IMR-90 (cell line): Measurements from ENCODE around the gene PCDHGC4. TPM values are rescaled to one million over a fixed set of nuclear protein-coding genes. Genes with fewer than 3 reads are reported as not detected.

ENCODE experiments used
- ATAC-seq: fragments of 200-7000 bp; cut with Tn5 transposase; 2 replicates; pipeline ENCODE4 v1.9.1; 2020; ENCODE audit warnings: low read depth, mild to moderate bottlenecking, moderate library complexity
- BruUV-seq: library from RNA; stranded (reverse); fragments of 400-500 nt; replicated peaks from 2 replicates; lab custom pipeline; 2021; lab: Mats Ljungman, UMichigan
- CTCF ChIA-PET: fragments of 300-600 bp; formaldehyde crosslinking; extraction: SDS; loops from one replicate; lab custom pipeline; 2021; ENCODE audit warnings: antibody characterized with exemption; lab: Yijun Ruan, JAX
- POLR2A ChIA-PET: fragments of 300-600 bp; sonication (Branson Sonifier 250); formaldehyde crosslinking; loops from one replicate; lab custom pipeline; 2022; ENCODE audit warnings: antibody characterized with exemption; ENCODE audit not compliant: unreplicated experiment; lab: Charles Lee
- DNase-seq: peaks from one replicate; pipeline ENCODE4 v3.0.0; 2013
- H2AFZ ChIP-seq: replicated peaks from 2 replicates; pipeline ENCODE3; 2013; ENCODE audit warnings: low read length, mild to moderate bottlenecking; ENCODE audit not compliant: poor library complexity
- H2AK5ac ChIP-seq: 2 replicates; pipeline ENCODE4 v1.6.1; 2013; ENCODE audit warnings: low read depth, low read length, inconsistent platforms
- H2AK9ac ChIP-seq: replicated peaks from 2 replicates; pipeline ENCODE3; 2013; ENCODE audit warnings: mild to moderate bottlenecking, low read depth, low read length, moderate library complexity; ENCODE audit not compliant: poor library complexity
- H2BK120ac ChIP-seq: 2 replicates; pipeline ENCODE4 v1.6.1; 2013; ENCODE audit warnings: low read depth, low read length, inconsistent platforms
- H2BK15ac ChIP-seq: 3 replicates; pipeline ENCODE4 v1.6.1; 2013; ENCODE audit warnings: low read depth, low read length, inconsistent platforms
- H2BK20ac ChIP-seq: 2 replicates; pipeline ENCODE4 v1.6.1; 2013; ENCODE audit warnings: low read depth, mild to moderate bottlenecking, inconsistent platforms, low read length, moderate library complexity
- H2BK5ac ChIP-seq: 2 replicates; pipeline ENCODE4 v1.6.1; 2013; ENCODE audit warnings: mild to moderate bottlenecking, low read depth, low read length, inconsistent platforms; ENCODE audit not compliant: poor library complexity, severe bottlenecking
- H3K14ac ChIP-seq: replicated peaks from 2 replicates; pipeline ENCODE4 v1.6.1; 2013; ENCODE audit warnings: low read depth, low read length, inconsistent platforms
- H3K18ac ChIP-seq: 2 replicates; pipeline ENCODE4 v1.6.1; 2013; ENCODE audit warnings: low read depth, low read length, control low read depth
- H3K23ac ChIP-seq: 2 replicates; pipeline ENCODE4 v1.6.1; 2013; ENCODE audit warnings: low read depth, low read length, inconsistent platforms
- H3K27ac ChIP-seq: 2 replicates; pipeline ENCODE4 v1.5.1; 2013; ENCODE audit warnings: mild to moderate bottlenecking, control low read depth, low read length; ENCODE audit not compliant: insufficient read depth
- H3K27me3 ChIP-seq: 2 replicates; pipeline ENCODE4 v1.6.1; 2013; ENCODE audit warnings: low read length; ENCODE audit not compliant: control insufficient read depth, insufficient read depth
- H3K36me3 ChIP-seq: 2 replicates; pipeline ENCODE4 v1.6.1; 2013; ENCODE audit warnings: low read length, mixed read lengths; ENCODE audit not compliant: control insufficient read depth, insufficient read depth
- H3K4ac ChIP-seq: 2 replicates; pipeline ENCODE4 v1.6.1; 2013; ENCODE audit warnings: low read depth, low read length, inconsistent platforms
- H3K4me1 ChIP-seq: 2 replicates; pipeline ENCODE4 v1.6.1; 2013; ENCODE audit warnings: low read length, mixed read lengths; ENCODE audit not compliant: control insufficient read depth, insufficient read depth
- H3K4me2 ChIP-seq: 2 replicates; pipeline ENCODE4 v1.6.1; 2013; ENCODE audit warnings: low read depth, mild to moderate bottlenecking, control low read depth, low read length, moderate library complexity
- H3K4me3 ChIP-seq: 2 replicates; pipeline ENCODE4 v1.5.1; 2013; ENCODE audit warnings: low read depth, mild to moderate bottlenecking, control low read depth, low read length, moderate library complexity; ENCODE audit not compliant: insufficient read depth
- H3K56ac ChIP-seq: 2 replicates; pipeline ENCODE4 v1.6.1; 2013; ENCODE audit warnings: low read length, inconsistent platforms; ENCODE audit not compliant: insufficient read depth; ENCODE audit errors: extremely low read depth
- H3K79me1 ChIP-seq, 2 experiments: 2 replicates each; pipeline ENCODE4 v1.6.1; 2013; ENCODE audit warnings: low read length in 2 of 2, inconsistent platforms in 1 of 2, low read depth in 1 of 2
- H3K9ac ChIP-seq: 2 replicates; pipeline ENCODE4 v1.6.1; 2013; ENCODE audit warnings: low read depth, low read length, control low read depth
- H3K9me1 ChIP-seq: 2 replicates; pipeline ENCODE4 v1.6.1; 2013; ENCODE audit warnings: low read length, inconsistent platforms; ENCODE audit not compliant: insufficient read depth
- H3K9me3 ChIP-seq: 2 replicates; pipeline ENCODE4 v1.6.1; 2013; ENCODE audit warnings: low read length; ENCODE audit not compliant: control insufficient read depth, insufficient read depth
- H4K20me1 ChIP-seq: 2 replicates; pipeline ENCODE4 v1.6.1; 2013; ENCODE audit warnings: low read length, inconsistent platforms; ENCODE audit not compliant: insufficient read depth
- H4K5ac ChIP-seq: 2 replicates; pipeline ENCODE4 v1.6.1; 2013; ENCODE audit warnings: mild to moderate bottlenecking, low read depth, low read length, control low read depth
- H4K8ac ChIP-seq, 2 experiments: 2 replicates each; pipeline ENCODE4 v1.6.1; 2013; ENCODE audit warnings: low read depth in 2 of 2, low read length in 2 of 2, control low read depth in 1 of 2, inconsistent platforms in 1 of 2
- H4K91ac ChIP-seq: 2 replicates; pipeline ENCODE4 v1.6.1; 2013; ENCODE audit warnings: low read depth, low read length, inconsistent platforms; ENCODE audit not compliant: insufficient read depth
- BHLHE40 ChIP-seq: fragments of 150-350 bp; IDR thresholded peaks from 2 replicates; pipeline ENCODE4 v1.6.1; 2016; ENCODE audit warnings: mild to moderate bottlenecking, low read depth, low read length
- CEBPB ChIP-seq: IDR thresholded peaks from 2 replicates; pipeline ENCODE4 v1.6.1; 2012; ENCODE audit warnings: low read depth, low read length, improper control_type of control experiment
- CHD1 ChIP-seq: IDR thresholded peaks from 2 replicates; pipeline ENCODE4 v1.6.1; 2012; ENCODE audit warnings: low read depth, low read length, improper control_type of control experiment
- ELK1 ChIP-seq: fragments of 150-350 bp; IDR thresholded peaks from 2 replicates; pipeline ENCODE4 v1.6.1; 2016; ENCODE audit warnings: low read depth, mild to moderate bottlenecking, low read length, moderate library complexity, borderline replicate concordance
- FOS ChIP-seq: fragments of 150-350 bp; IDR thresholded peaks from 2 replicates; pipeline ENCODE4 v1.6.1; 2016; ENCODE audit warnings: low read depth, low read length
- MAFK ChIP-seq: IDR thresholded peaks from 2 replicates; pipeline ENCODE4 v1.6.1; 2012; ENCODE audit warnings: low read depth, low read length, improper control_type of control experiment
- MAZ ChIP-seq: IDR thresholded peaks from 2 replicates; pipeline ENCODE4 v1.6.1; 2012; ENCODE audit warnings: low read depth, mild to moderate bottlenecking, low read length, improper control_type of control experiment, moderate library complexity, borderline replicate concordance
- MXI1 ChIP-seq: IDR thresholded peaks from 2 replicates; pipeline ENCODE4 v1.6.1; 2012; ENCODE audit warnings: low read depth, mild to moderate bottlenecking, low read length, moderate library complexity, borderline replicate concordance
- NFE2L2 ChIP-seq: fragments of 150-350 bp; IDR thresholded peaks from 2 replicates; pipeline ENCODE4 v1.6.1; 2016; ENCODE audit warnings: low read depth, mild to moderate bottlenecking, low read length
- POLR2A ChIP-seq: IDR thresholded peaks from 2 replicates; pipeline ENCODE4 v1.6.1; 2012; ENCODE audit warnings: mild to moderate bottlenecking, low read depth, low read length
- RAD21 ChIP-seq: IDR thresholded peaks from 2 replicates; pipeline ENCODE4 v1.6.1; 2012; ENCODE audit warnings: low read length, improper control_type of control experiment
- RCOR1 ChIP-seq: IDR thresholded peaks from 2 replicates; pipeline ENCODE4 v1.6.1; 2012; ENCODE audit warnings: mild to moderate bottlenecking, low read length, improper control_type of control experiment; ENCODE audit not compliant: insufficient replicate concordance
- RFX5 ChIP-seq: IDR thresholded peaks from 2 replicates; pipeline ENCODE4 v1.8.0; 2012; ENCODE audit warnings: low read depth, mild to moderate bottlenecking, low read length, moderate library complexity
- SMC3 ChIP-seq: fragments of 150-350 bp; IDR thresholded peaks from 2 replicates; pipeline ENCODE4 v1.6.1; 2016; ENCODE audit warnings: low read depth, mild to moderate bottlenecking, antibody characterized with exemption, low read length, moderate library complexity
- USF2 ChIP-seq: fragments of 150-350 bp; IDR thresholded peaks from 2 replicates; pipeline ENCODE4 v1.6.1; 2017; ENCODE audit warnings: mild to moderate bottlenecking, antibody characterized with exemption, low read length, low read depth
- WGBS, 2 experiments: methylation state at CpG; one replicate each; pipeline versions ENCODE4 v1.1.5 to v1.1.7; 2013; ENCODE audit warnings: missing lambda C conversion rate in 2 of 2; ENCODE audit not compliant: insufficient read length in 1 of 2; ENCODE audit errors: extremely low coverage in 2 of 2; 5-methylcytosine and 5-hydroxymethylcytosine counted together
- dilution Hi-C: fragments of 300-500 bp; cut with HindIII; formaldehyde crosslinking; loops from one replicate; pipeline ENCODE4 v1.14.3; 2018; ENCODE audit warnings: low sequenced_read_pairs; ENCODE audit not compliant: unreplicated experiment
- in situ Hi-C: fragments of 300-500 bp; cut with MboI; formaldehyde crosslinking; loops from 3 replicates; pipeline ENCODE4 v1.14.3; 2019; ENCODE audit warnings: low sequenced_read_pairs, inconsistent platforms, mixed read lengths
- intact Hi-C: fragments of 100-400 bp; cut with micrococcal nuclease; formaldehyde crosslinking; loops from 2 replicates; pipeline ENCODE4 v1.10.0; 2022
- polyA plus RNA-seq, 3 experiments: library from polyadenylated mRNA; depleted of rRNA; stranded (reverse); fragments of >200 nt; gene quantifications; 2 replicates each; pipeline ENCODE4 v1.2.3, GENCODE V29; 2012; ENCODE audit warnings: low replicate concordance in 1 of 3
- total RNA-seq: library from RNA; depleted of rRNA; stranded (reverse); fragments of >200 nt; gene quantifications from 2 replicates; pipeline ENCODE4 v1.2.3, GENCODE V29; 2012
- TF ChIP-seq, protein P1 (sequence below): conservative IDR thresholded peaks from 2 replicates; pipeline ENCODE4 v1.5.1; 2012; ENCODE audit warnings: mild to moderate bottlenecking, low read depth, low read length, improper control_type of control experiment

Gene PCDHGC4
- total and polyA plus RNA-seq, 2 of the 4 experiments (the other 2 are of a cell fraction) = 0.65 to 1.6 TPM

DNA sequence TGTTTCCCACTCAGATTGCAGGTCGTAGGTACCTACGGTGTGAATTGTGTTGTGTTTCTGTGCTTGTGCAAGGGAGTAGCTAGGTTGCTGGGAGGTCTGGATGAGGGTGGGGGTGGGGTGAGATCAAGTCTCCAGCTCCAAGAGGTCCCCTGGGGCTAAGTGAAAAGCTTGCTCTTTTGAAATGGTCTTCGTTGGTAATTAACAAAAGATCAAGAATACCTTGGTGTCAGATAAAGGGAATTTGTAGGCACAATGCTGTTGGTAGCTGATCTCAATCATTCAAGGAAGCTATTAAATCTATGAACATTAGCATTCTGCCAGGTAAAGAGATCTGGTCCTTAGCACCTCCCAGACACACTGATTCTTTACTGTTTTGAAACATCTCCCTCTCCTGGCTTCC is 928 bp upstream of the PCDHGC4 start:
- no CpG with 5 or more reads among the region's 3 CpGs for WGBS, 2 experiments
- Histone ChIP-seq H3K9me1 (peaks cover 19% of the 10 kb centered on the region; the same call in 1 of the 2 replicates), H4K5ac (no peak overlapping the region), H3K9ac (no peak overlapping the region), H3K14ac (no peak overlapping the region), H3K27me3 (no peaks in the 10 kb centered on the region), H2BK120ac (no peak overlapping the region), H2BK15ac (no peak overlapping the region), H2BK5ac (no peak overlapping the region), H4K91ac (no peak overlapping the region), H3K56ac (no peak overlapping the region), H2AK9ac (no peak overlapping the region), H3K79me1 (peaks cover 32 to 83% of the 10 kb centered on the region in 2 experiments), H3K23ac (no peak overlapping the region), H3K36me3 (peaks cover 24% of the 10 kb centered on the region; the same call in 1 of the 2 replicates), H3K4me3 (no peak overlapping the region), H2BK20ac (no peak overlapping the region), H4K8ac (no peak overlapping the region), H3K9me3 (no peaks in the 10 kb centered on the region; the same call in 1 of the 2 replicates), H3K27ac (no peak overlapping the region), H3K18ac (no peak overlapping the region), H2AFZ (no peak overlapping the region), H4K20me1 (peaks cover 54% of the 10 kb centered on the region), H2AK5ac (no peak overlapping the region), H3K4ac (no peak overlapping the region), H3K4me1 (peaks cover 12% of the 10 kb centered on the region), H3K4me2 (no peak overlapping the region)
- BruUV-seq = no TSS peak
- POLR2A ChIA-PET = interaction anchor here (0.6 kb wide), 1 partner anchor 11 kb away, joined by 3 read pairs; no protein-coding TSS in a partner anchor
- in situ Hi-C loops = no loop called here
- ATAC-seq = no peak
- dilution Hi-C loops = no loop called here
- intact Hi-C loops = no loop called here
- no peak for DNase-seq
- CTCF ChIA-PET = interaction anchor here (0.7 kb wide), 1 partner anchor 63 kb away, joined by 3 read pairs; the partner anchor contains the start of gene PCDHGA11
- no peak for TF ChIP-seq MXI1
- no peak for TF ChIP-seq RFX5
- no peak for TF ChIP-seq USF2
- no peak for TF ChIP-seq CHD1
- TF ChIP-seq, protein P1, sequence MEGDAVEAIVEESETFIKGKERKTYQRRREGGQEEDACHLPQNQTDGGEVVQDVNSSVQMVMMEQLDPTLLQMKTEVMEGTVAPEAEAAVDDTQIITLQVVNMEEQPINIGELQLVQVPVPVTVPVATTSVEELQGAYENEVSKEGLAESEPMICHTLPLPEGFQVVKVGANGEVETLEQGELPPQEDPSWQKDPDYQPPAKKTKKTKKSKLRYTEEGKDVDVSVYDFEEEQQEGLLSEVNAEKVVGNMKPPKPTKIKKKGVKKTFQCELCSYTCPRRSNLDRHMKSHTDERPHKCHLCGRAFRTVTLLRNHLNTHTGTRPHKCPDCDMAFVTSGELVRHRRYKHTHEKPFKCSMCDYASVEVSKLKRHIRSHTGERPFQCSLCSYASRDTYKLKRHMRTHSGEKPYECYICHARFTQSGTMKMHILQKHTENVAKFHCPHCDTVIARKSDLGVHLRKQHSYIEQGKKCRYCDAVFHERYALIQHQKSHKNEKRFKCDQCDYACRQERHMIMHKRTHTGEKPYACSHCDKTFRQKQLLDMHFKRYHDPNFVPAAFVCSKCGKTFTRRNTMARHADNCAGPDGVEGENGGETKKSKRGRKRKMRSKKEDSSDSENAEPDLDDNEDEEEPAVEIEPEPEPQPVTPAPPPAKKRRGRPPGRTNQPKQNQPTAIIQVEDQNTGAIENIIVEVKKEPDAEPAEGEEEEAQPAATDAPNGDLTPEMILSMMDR = no peak
- no peak for TF ChIP-seq ELK1
- no peak for TF ChIP-seq RAD21
- TF ChIP-seq BHLHE40 = no peak
- no peak for TF ChIP-seq CEBPB
- no peak for TF ChIP-seq MAZ
- TF ChIP-seq FOS = no peak
- no peak for TF ChIP-seq MAFK
- TF ChIP-seq SMC3 = no peak
- no peak for TF ChIP-seq POLR2A
- no peak for TF ChIP-seq RCOR1
- TF ChIP-seq NFE2L2 = no peak
